HG03571 (cell line): Measurements from ENCODE around the gene SDK1.

Experiments used
- ATAC-seq: cut with Tn5 transposase; IDR thresholded peaks from one replicate; pipeline ENCODE4 v1.9.1; 2021; ENCODE audit not compliant: unreplicated experiment

SDK1 gene

GRCh38 chr7:3778345-3778744, 477.3 kb downstream of the SDK1 start:
- no peak for ATAC-seq

- ATAC-seq = no peak
Measured at GRCh38 chr7:3780016-3780415, 479.0 kb downstream of the SDK1 start.

DNA sequence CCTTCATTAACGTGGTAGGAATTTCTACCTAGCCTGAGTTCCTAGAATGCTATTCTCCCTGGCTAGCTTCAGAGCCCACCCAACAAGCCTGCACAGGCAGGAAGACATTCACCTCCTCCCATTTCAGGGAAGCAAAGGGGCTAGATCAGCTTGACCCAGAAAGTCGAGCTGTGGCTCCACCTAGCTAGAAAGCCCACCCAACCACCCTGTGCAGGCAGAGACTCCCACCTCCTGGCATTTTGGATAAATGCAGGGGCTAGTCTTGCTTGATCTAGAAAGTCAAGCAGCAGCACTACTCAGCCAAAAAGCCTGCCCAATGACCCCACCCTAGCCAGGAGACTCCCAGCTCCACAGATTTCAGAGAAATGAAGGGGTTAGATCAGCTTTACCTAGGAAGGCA, 479.5 kb downstream of the SDK1 start:
- no peak for ATAC-seq

DNA sequence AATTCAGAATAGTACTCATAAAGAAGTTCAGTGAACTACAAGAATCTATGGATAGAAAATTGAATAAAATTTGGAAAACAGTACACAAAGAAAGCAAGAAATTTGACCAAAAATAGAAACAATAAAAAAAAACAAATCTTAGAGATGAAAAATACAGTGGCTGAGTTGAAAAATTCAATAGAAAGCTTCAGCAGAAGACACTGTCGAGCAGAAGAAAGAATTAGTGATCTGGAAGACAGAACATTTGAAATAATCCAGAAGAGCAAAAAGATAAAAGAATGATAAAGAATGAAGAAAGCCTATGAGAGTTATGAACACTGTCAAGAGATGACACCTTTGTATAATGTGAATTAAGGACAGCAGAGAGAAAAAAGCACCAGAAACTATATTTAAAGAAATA, 480.6 kb downstream of the SDK1 start:
- ATAC-seq = no peak

- ATAC-seq = no peak
Measured at GRCh38 chr7:3787717-3788264, 486.7 kb downstream of the SDK1 start.

GRCh38 chr7:3790803-3791202, 489.8 kb downstream of the SDK1 start:
- no peak for ATAC-seq

DNA sequence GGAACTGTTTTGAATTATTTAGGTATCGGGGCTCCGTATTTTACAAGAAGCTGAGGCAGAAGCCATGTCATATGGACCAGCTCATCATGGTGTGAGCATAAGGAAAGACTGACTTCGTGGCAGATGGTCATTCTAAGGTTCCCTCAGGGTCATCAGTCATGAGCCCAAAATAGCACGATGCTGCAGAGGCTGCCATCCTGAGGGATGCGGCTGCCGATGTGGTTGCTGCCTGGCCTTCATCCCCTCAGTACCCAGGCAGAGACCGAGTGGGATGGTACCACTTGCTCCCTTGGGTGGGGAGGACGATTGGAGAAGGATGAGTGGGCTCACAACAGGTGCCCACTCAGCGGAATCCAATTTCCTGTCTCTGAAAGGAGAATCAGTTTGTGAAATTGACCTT, 490.3 kb downstream of the SDK1 start:
- ATAC-seq = no peak

DNA sequence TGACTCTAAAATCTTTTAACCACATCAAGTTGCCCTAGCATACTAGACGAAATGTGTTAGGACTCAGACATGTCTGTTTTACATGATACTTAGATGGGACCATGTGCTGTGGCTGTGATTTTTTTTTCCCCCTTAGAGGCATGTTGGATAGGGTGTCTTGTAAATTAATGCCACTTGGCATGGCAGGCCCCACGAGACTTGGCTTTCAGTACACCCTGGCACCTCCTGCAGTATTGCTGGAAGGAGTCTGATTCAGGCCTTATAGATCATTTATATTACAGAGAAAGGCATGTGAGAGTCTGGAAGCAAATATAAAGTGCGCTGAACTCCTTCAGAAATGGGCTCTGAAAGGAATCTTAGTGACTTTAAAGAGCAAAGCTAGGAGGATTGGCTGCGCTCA, 494.1 kb downstream of the SDK1 start:
- no peak for ATAC-seq

GRCh38 chr7:3795781-3796180, 494.7 kb downstream of the SDK1 start:
- no peak for ATAC-seq

DNA sequence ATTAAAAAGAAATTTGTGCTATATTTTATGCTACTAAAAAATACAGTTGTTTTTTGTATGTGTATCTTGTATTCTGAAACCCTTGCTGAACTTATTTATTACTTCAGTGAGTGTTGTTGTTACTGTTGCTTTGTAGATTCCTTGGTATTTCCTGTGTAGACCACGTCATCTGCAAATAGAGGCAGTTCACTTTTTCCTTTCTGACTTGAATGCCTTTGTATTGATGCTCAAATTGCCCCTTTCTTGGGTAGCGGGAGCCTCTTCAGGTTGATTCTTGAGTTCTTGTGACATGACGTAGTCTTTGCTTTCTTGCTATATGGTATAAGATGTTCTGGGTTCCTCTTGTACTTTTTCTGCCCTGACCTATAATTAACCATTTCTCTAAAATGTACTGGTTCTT, 504.1 kb downstream of the SDK1 start:
- no peak for ATAC-seq

GRCh38 chr7:3806516-3806915, 505.5 kb downstream of the SDK1 start:
- ATAC-seq = no peak

DNA sequence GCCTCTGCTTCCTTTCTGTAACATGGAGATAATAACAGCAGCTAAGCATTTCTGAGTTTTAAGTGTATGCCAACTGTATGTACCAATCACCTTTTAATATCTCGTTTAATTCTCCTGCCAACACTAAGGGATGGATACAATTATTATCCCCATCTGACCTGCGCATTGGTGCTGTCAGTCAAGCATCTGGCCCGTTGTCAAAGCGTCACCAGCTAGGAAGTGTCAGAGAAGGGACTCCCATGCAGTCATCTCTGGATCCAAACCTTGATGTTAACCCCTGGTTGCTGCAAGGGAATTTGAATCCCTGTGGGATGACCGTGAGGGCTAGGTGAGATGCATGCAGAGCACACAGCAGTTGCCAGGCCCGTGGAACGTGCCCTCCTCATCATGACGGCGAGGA, 506.8 kb downstream of the SDK1 start:
- no peak for ATAC-seq

DNA sequence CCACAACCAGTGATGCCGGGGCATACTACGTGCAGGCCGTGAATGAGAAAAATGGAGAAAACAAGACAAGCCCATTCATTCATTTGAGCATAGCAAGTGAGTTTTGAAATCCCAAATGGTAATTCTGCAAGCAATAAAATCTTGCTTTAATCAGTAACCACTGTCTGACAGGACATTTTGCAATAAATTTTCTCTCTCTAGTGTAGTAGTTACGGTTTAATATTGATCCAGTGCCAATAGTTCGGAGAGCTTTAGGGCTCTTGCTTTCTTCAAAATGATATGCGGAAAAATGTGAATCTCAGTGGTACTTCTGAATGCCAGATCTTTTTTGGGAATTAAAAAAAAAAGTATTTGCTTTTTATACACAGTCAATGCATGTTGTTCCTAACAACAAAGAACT, 520.4 kb downstream of the SDK1 start:
- ATAC-seq = no peak

DNA sequence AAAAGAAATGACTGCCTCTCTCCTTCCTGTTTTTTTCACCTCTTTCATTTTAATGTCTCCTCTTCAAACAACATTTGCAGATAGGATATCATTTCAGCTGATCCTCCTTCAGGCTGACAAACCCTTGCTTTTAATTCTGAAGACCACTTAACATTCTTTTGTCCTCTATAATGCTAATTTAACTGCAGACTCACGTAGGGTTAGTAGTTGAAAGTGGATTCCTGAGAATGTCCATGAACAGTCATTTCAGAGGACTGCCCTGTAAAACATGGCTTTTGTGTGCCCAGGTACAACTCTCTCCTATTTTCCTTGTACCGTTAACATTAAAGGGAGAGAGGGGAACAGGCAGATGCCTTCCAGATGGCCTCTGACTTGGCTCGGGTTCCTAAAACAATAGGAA, 524.4 kb downstream of the SDK1 start:
- ATAC-seq = no peak

DNA sequence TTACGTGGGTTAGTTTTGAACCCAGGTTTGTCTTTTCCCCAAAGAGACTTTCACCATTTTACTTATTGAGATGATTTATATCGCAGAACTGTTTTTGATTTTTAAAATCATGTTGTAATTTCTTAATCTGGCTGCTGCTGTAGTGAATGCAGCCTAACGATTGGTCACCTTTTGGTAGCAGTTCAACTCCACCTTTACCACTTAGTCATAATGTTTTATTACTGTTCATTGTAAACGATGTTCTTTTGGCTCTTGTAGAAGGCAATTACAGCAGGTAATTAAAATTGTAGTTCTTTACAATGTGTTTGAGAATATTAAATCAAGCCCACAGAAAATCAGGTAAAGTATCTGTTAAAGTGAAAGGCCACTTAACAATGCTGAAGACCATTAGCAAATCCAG, 531.1 kb downstream of the SDK1 start:
- no peak for ATAC-seq

DNA sequence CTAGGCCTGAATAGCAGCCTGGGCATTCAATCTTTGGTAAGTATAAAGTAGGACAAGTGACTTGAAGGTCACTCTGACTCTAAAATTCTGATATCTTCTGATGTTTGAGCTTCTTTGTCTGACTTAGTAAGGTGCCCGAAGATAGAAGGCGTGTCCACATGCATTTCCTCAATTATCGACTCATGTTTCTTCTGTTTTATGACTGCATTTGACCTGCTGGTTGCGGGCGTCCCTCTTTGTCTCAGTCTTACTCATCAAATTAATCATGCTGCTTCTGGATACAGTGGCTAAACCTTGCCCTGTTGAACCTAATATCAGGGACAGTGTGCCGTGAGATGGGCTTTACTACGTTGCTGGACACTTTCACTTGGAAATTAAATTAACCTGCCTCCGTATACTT, 534.1 kb downstream of the SDK1 start:
- no peak for ATAC-seq

GRCh38 chr7:3836855-3837254, 535.8 kb downstream of the SDK1 start:
- no peak for ATAC-seq

- ATAC-seq = no peak
Measured at GRCh38 chr7:3844540-3845151, 543.6 kb downstream of the SDK1 start.

GRCh38 chr7:3846738-3847137, 545.7 kb downstream of the SDK1 start:
- no peak for ATAC-seq

DNA sequence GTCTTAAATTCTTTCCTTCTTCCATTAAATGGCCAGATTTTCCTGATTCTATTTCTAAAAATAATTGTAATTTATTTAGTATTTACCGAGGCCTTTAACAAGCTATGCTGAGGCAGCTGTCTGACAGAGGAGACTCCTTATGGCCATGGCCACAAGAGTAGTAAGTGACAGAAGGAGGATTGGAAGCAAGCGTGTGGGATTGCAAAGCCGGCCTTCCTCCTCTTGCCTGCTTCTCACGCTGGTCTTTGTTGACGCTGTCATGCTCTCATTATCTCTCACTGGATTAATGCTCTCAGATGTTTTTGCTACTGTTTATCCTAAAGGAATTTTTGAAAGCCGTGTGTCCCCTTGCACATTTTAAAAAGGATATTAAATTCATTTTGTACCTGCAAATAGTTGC, 546.3 kb downstream of the SDK1 start:
- ATAC-seq = no peak

GRCh38 chr7:3859431-3859830, 558.4 kb downstream of the SDK1 start:
- no peak for ATAC-seq

- no peak for ATAC-seq
Measured at GRCh38 chr7:3860932-3861331, 559.9 kb downstream of the SDK1 start.

- ATAC-seq = no peak
Measured at GRCh38 chr7:3861386-3861785, 560.3 kb downstream of the SDK1 start.
